HepG2 (cell line): ENCODE results near the gene CIAO3. TPM values are rescaled to one million over a fixed set of nuclear protein-coding genes. Genes with fewer than 3 reads are reported as not detected.

ENCODE experiments used
- ATF4 ChIP-seq, 2 experiments: fragments of 450-650 bp in 1 of 2; sonication (generic) in 1 of 2; formaldehyde crosslinking; IDR thresholded peaks; 2 replicates each; pipeline versions ENCODE4 v1.5.0 to v1.8.0; 2020 to 2022; ENCODE audit warnings: mild to moderate bottlenecking in 1 of 2, missing genetic modification reagents in 1 of 2
- ATF6 ChIP-seq: sonication (generic); formaldehyde crosslinking; conservative IDR thresholded peaks from 2 replicates; pipeline ENCODE4 v1.4.0; 2020; ENCODE audit warnings: missing genetic modification reagents
- CAMTA2 ChIP-seq: sonication (generic); formaldehyde crosslinking; IDR thresholded peaks from 2 replicates; pipeline ENCODE4 v1.4.0; 2020; ENCODE audit warnings: mild to moderate bottlenecking, missing genetic modification reagents, borderline replicate concordance
- CBX5 ChIP-seq: sonication (generic); formaldehyde crosslinking; IDR thresholded peaks from 2 replicates; pipeline ENCODE4 v1.4.0; 2020; ENCODE audit warnings: missing genetic modification reagents, borderline replicate concordance
- CC2D1A ChIP-seq: sonication (generic); formaldehyde crosslinking; IDR thresholded peaks from 2 replicates; pipeline ENCODE4 v1.8.1; 2023; ENCODE audit warnings: mild to moderate bottlenecking, missing genetic modification reagents
- DNMT3B ChIP-seq: conservative IDR thresholded peaks from 2 replicates; pipeline ENCODE4 v1.6.1; 2016; ENCODE audit warnings: missing biosample characterization, control low read depth
- GABPA ChIP-seq, 2 experiments: IDR thresholded peaks; 2 replicates each; pipeline ENCODE4 v1.6.1; 2011 to 2016; ENCODE audit warnings: low read depth in 2 of 2, low read length in 1 of 2, missing biosample characterization in 1 of 2, missing genetic modification characterization in 1 of 2
- HNRNPK ChIP-seq: fragments of 200-400 bp; formaldehyde crosslinking; IDR thresholded peaks from 2 replicates; pipeline ENCODE4 v1.6.1; 2018; ENCODE audit warnings: low read length, low read depth, moderate library complexity, mild to moderate bottlenecking; ENCODE audit not compliant: poor library complexity, severe bottlenecking
- KDM5B ChIP-seq: sonication (generic); formaldehyde crosslinking; IDR thresholded peaks from 2 replicates; pipeline ENCODE4 v1.4.0; 2020; ENCODE audit warnings: missing genetic modification reagents, mild to moderate bottlenecking, borderline replicate concordance
- MAF1 ChIP-seq: sonication (generic); formaldehyde crosslinking; IDR thresholded peaks from 2 replicates; pipeline ENCODE4 v1.5.0; 2020; ENCODE audit warnings: missing genetic modification reagents, borderline replicate concordance
- MYPOP ChIP-seq: sonication (generic); formaldehyde crosslinking; IDR thresholded peaks from 2 replicates; pipeline ENCODE4 v1.8.1; 2023; ENCODE audit warnings: mild to moderate bottlenecking, moderate library complexity, missing genetic modification reagents
- RFX3 ChIP-seq: IDR thresholded peaks from 2 replicates; pipeline ENCODE4 v1.6.1; 2016; ENCODE audit warnings: missing biosample characterization, missing genetic modification reagents
- SRSF9 ChIP-seq: fragments of 200-400 bp; formaldehyde crosslinking; IDR thresholded peaks from 2 replicates; pipeline ENCODE4 v1.6.1; 2018; ENCODE audit warnings: borderline replicate concordance, mild to moderate bottlenecking, low read depth, low read length; ENCODE audit not compliant: insufficient read depth, poor library complexity, severe bottlenecking
- THAP11 ChIP-seq: IDR thresholded peaks from 2 replicates; pipeline ENCODE4 v1.6.1; 2016; ENCODE audit warnings: missing biosample characterization, missing genetic modification reagents
- THAP9 ChIP-seq: sonication (generic); formaldehyde crosslinking; IDR thresholded peaks from 2 replicates; pipeline ENCODE4; 2020; ENCODE audit warnings: missing genetic modification reagents, mild to moderate bottlenecking, borderline replicate concordance
- ZKSCAN8 ChIP-seq: IDR thresholded peaks from 2 replicates; pipeline ENCODE4 v1.6.1; 2016; ENCODE audit warnings: borderline replicate concordance, missing genetic modification reagents, missing compliant biosample characterization
- ZNF563 ChIP-seq: sonication (generic); formaldehyde crosslinking; IDR thresholded peaks from 2 replicates; pipeline ENCODE4 v1.8.0; 2022; ENCODE audit warnings: mild to moderate bottlenecking, moderate library complexity, missing genetic modification reagents
- ZNF615 ChIP-seq: sonication (generic); formaldehyde crosslinking; IDR thresholded peaks from 2 replicates; pipeline ENCODE4 v1.5.0; 2020; ENCODE audit warnings: mild to moderate bottlenecking, missing genetic modification reagents, borderline replicate concordance
- ZNF629 ChIP-seq: sonication (generic); formaldehyde crosslinking; conservative IDR thresholded peaks from 2 replicates; pipeline ENCODE4 v1.5.0; 2020; ENCODE audit warnings: missing genetic modification reagents
- ZNF660 ChIP-seq: sonication (generic); formaldehyde crosslinking; IDR thresholded peaks from 2 replicates; pipeline ENCODE4 v1.5.1; 2020; ENCODE audit warnings: mild to moderate bottlenecking, low read depth, missing genetic modification reagents, borderline replicate concordance
- polyA plus RNA-seq, 8 experiments: library from polyadenylated mRNA; depleted of rRNA in 3 of 8; stranded (reverse) in 7 of 8; unstranded in 1 of 8; fragments of >200 nt; fragmentation: Illumina TruSeq in 4 of 8; extraction: Trizol in 4 of 8; gene quantifications; 2 replicates each; pipeline versions ENCODE4 v1.2.1 to v1.2.3, GENCODE V29; 2011 to 2016; ENCODE audit warnings: low read depth in 4 of 8, missing spikeins in 1 of 8, mixed read lengths in 1 of 8; ENCODE audit not compliant: insufficient read depth in 1 of 8
- total RNA-seq, 5 experiments: library from RNA; depleted of rRNA; stranded (reverse); fragments of >200 nt; fragmentation: Illumina TruSeq; extraction: Trizol; gene quantifications; 2 replicates each; pipeline ENCODE4 v1.2.3, GENCODE V29; 2016; ENCODE audit warnings: low read depth in 1 of 5

The CIAO3 gene
- total and polyA plus RNA-seq, 2 of the 13 experiments (the other 11 are each of a cell fraction or from before 2014, with no cell fraction given), result 21.7 to 25.0 TPM

- TF ChIP-seq ZNF615 (CRISPR knock-in tag) (no peak), CBX5 (CRISPR knock-in tag) (no peak), CAMTA2 (CRISPR knock-in tag) (no peak), CC2D1A (CRISPR knock-in tag) (no peak), ZNF629 (CRISPR knock-in tag) (no peak), SRSF9 (no peak), MAF1 (no peak), THAP9 (CRISPR knock-in tag) (no peak), THAP11 (CRISPR knock-in tag) (peak; percentile 58; the same call in 1 of the 2 replicates), HNRNPK (no peak), GABPA (IDR thresholded peaks at IDR 0.05; ENCODE audit: low read depth, low read length) (no peak), GABPA (CRISPR knock-in tag; IDR thresholded peaks at IDR 0.05; ENCODE audit: low read depth) (no peak), ZKSCAN8 (CRISPR knock-in tag) (0 out of 2 replicates have a peak, but pooled peaks have one; percentile 31), RFX3 (CRISPR knock-in tag) (no peak), MYPOP (CRISPR knock-in tag) (no peak), ZNF563 (peak; percentile 96), ZNF660 (no peak), KDM5B (CRISPR knock-in tag) (peak; percentile 52; the same call in 1 of the 2 replicates), ATF6 (CRISPR knock-in tag) (no peak), DNMT3B (CRISPR knock-in tag) (no peak), ATF4 (CRISPR knock-in tag; IDR thresholded peaks at IDR 0.05) (peak in 1 of 2 experiments; percentile 34; a peak in 1 of 4 replicates)
These were observed 39.9 kb downstream of the CIAO3 start (continued) for GRCh38 chr16:700684-701584.
